Subcutaneous abdominal adipose tissue (tissue), 5 donors: ENCODE measurements around the gene CDC16.

Experiments used
- H3K27ac ChIP-seq: one replicate; pipeline ENCODE4 v1.7.0; 2013; ENCODE audit warnings: low read depth, mild to moderate bottlenecking, inconsistent platforms, low read length, moderate library complexity
- H3K27me3 ChIP-seq, 5 donors: one replicate each; pipeline ENCODE4 v1.7.0; 2013; ENCODE audit warnings: low read length in 5 of 5, inconsistent platforms in 1 of 5; ENCODE audit not compliant: control insufficient read depth in 5 of 5, insufficient read depth in 4 of 5
- H3K36me3 ChIP-seq, 5 donors: one replicate each; pipeline ENCODE4 v1.7.0; 2013; ENCODE audit warnings: low read length in 5 of 5; ENCODE audit not compliant: control insufficient read depth in 5 of 5, insufficient read depth in 5 of 5
- H3K4me1 ChIP-seq, 5 donors: one replicate each; pipeline ENCODE4 v1.7.0; 2013; ENCODE audit warnings: low read length in 5 of 5, mild to moderate bottlenecking in 3 of 5, moderate library complexity in 1 of 5; ENCODE audit not compliant: control insufficient read depth in 5 of 5, insufficient read depth in 5 of 5
- H3K4me3 ChIP-seq, 5 donors: one replicate each; pipeline ENCODE4 v1.7.0; 2013; ENCODE audit warnings: low read length in 5 of 5, low read depth in 1 of 5
- H3K9ac ChIP-seq, 5 donors: one replicate each; pipeline ENCODE4 v1.7.0; 2013; ENCODE audit warnings: low read length in 5 of 5, mild to moderate bottlenecking in 4 of 5, moderate library complexity in 3 of 5
- H3K9me3 ChIP-seq, 5 donors: one replicate each; pipeline ENCODE4 v1.7.0; 2013; ENCODE audit warnings: low read length in 5 of 5; ENCODE audit not compliant: control insufficient read depth in 5 of 5
- donor health status: healthy.
- donor health status: healthy.
- donor health status: healthy.
- donor health status: healthy.
- donor health status: healthy.

Gene CDC16

GRCh38 chr13:114203536-114203935 lies 31.2 kb upstream of the CDC16 start:
- Histone ChIP-seq H3K9me3 (peaks cover 0 to 5% (median 0%) of the 10 kb centered on the region in 5 donors), H3K36me3 (no peaks in the 10 kb centered on the region), H3K4me3 (no peak overlapping the region), H3K4me1 (peaks cover 0 to 13% (median 7%) of the 10 kb centered on the region in 5 donors), H3K27me3 (peaks cover 5 to 13% (median 9%) of the 10 kb centered on the region in 5 donors), H3K9ac (no peak overlapping the region), H3K27ac (no peak overlapping the region)

DNA sequence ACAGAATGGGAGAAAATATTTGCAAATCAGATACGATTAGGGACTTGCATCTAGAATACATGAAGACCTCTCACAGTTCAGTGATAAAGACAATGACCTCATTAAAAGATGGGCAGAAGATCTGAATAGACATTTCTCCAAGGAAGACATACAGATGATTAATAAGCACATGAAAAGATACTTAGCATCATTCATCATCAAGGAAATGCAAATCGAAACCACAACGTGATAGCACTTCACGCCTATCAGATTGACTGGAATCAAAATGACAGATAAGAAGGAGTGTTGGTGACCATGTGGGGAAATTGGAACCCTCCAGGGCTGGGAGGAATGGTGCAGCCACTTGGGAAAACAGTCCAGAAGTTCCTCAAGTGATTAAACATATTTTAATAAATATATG lies 29.8 kb upstream of the CDC16 start:
- Histone ChIP-seq H3K27me3 (peaks cover 5 to 12% (median 9%) of the 10 kb centered on the region in 5 donors), H3K4me3 (no peak overlapping the region), H3K9me3 (peaks cover 0 to 5% (median 0%) of the 10 kb centered on the region in 5 donors), H3K4me1 (peaks cover 0 to 13% (median 7%) of the 10 kb centered on the region in 5 donors), H3K9ac (no peak overlapping the region), H3K36me3 (no peaks in the 10 kb centered on the region), H3K27ac (no peak overlapping the region)

DNA sequence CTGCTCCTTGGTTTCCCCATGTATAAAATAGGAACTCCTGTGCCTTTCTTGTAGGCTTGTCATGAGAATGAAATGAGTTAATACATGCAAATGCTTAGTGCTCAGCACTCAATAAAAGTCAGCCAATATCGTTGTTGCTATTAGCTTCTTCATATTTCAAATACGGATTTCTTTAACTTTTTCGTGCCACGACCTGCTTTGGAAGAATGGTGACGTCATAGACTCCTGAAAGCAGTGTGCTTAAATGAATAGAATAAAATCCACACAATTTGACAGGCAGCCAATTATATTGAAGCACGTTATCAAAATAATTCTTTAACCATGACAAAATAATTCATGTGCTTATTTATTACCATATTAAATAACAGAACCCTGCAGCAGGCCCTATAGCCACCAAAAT lies 26.6 kb upstream of the CDC16 start:
- Histone ChIP-seq H3K9me3 (peaks cover 0 to 5% (median 0%) of the 10 kb centered on the region in 5 donors), H3K36me3 (no peaks in the 10 kb centered on the region), H3K4me3 (no peak overlapping the region), H3K27ac (no peak overlapping the region), H3K27me3 (peaks cover 0 to 11% (median 6%) of the 10 kb centered on the region in 5 donors), H3K4me1 (no peaks in the 10 kb centered on the region), H3K9ac (no peak overlapping the region)

DNA sequence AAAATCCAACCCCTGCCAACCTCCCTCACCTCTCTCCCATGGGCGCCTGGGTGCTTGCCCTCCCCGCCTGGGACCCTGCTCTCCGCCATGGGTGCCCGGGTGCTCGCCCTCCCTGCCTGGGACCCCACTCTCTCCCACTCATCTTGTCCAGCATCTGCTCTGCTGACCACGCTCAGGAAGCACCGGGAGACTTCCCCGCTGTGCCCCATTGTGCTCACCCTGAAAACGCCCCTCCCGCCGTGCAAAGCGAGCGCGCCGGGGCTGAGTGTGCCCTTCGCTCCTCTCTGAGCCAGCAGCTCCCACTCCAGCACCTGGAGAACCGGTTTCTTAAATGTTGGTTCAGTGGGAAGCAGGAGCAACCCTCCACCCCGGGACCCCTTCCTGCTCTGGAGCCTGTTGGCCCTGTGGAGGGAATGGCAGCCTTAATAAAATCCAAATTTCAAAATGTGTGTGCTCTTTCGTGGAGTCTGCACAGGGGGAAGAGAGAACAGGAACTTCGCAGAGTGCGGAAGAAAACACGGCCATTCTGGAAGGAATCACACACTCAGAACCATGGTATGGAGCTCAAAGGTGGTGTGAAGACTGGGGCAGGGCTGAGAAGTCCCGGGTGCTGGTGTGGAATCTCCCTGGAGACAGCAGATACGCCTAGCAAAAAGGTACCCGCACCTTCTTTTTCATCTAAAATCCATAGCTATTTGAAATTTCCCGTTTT lies 23.1 kb upstream of the CDC16 start:
- no peaks in the 10 kb centered on the region for H3K36me3 ChIP-seq
- no peaks in the 10 kb centered on the region for H3K4me1 ChIP-seq
- peaks cover 3 to 11% (median 6%) of the 10 kb centered on the region in 5 donors for H3K27me3 ChIP-seq
- H3K9ac ChIP-seq: no peak overlapping the region
- no peak overlapping the region for H3K4me3 ChIP-seq
- H3K9me3 ChIP-seq: peaks cover 0 to 5% (median 0%) of the 10 kb centered on the region in 5 donors
- H3K27ac ChIP-seq: no peak overlapping the region

GRCh38 chr13:114212158-114212495 lies 22.6 kb upstream of the CDC16 start:
- Histone ChIP-seq H3K4me3 (no peak overlapping the region), H3K9ac (no peak overlapping the region), H3K27ac (no peak overlapping the region), H3K27me3 (peaks cover 3 to 11% (median 6%) of the 10 kb centered on the region in 5 donors), H3K36me3 (no peaks in the 10 kb centered on the region), H3K9me3 (peaks cover 0 to 2% (median 0%) of the 10 kb centered on the region in 5 donors), H3K4me1 (no peaks in the 10 kb centered on the region)

GRCh38 chr13:114213980-114214379 lies 20.7 kb upstream of the CDC16 start:
- Histone ChIP-seq H3K4me3 (no peak overlapping the region), H3K36me3 (no peaks in the 10 kb centered on the region), H3K9ac (no peak overlapping the region), H3K27ac (no peak overlapping the region), H3K4me1 (no peaks in the 10 kb centered on the region), H3K27me3 (peaks cover 3 to 11% (median 6%) of the 10 kb centered on the region in 5 donors), H3K9me3 (no peaks in the 10 kb centered on the region)

GRCh38 chr13:114219392-114219791 lies 15.3 kb upstream of the CDC16 start:
- H3K4me1 ChIP-seq: peaks cover 0 to 5% (median 0%) of the 10 kb centered on the region in 5 donors
- H3K27me3 ChIP-seq: no peaks in the 10 kb centered on the region
- no peak overlapping the region for H3K9ac ChIP-seq
- H3K36me3 ChIP-seq: no peaks in the 10 kb centered on the region
- H3K4me3 ChIP-seq: no peak overlapping the region
- no peak overlapping the region for H3K27ac ChIP-seq
- no peaks in the 10 kb centered on the region for H3K9me3 ChIP-seq

DNA sequence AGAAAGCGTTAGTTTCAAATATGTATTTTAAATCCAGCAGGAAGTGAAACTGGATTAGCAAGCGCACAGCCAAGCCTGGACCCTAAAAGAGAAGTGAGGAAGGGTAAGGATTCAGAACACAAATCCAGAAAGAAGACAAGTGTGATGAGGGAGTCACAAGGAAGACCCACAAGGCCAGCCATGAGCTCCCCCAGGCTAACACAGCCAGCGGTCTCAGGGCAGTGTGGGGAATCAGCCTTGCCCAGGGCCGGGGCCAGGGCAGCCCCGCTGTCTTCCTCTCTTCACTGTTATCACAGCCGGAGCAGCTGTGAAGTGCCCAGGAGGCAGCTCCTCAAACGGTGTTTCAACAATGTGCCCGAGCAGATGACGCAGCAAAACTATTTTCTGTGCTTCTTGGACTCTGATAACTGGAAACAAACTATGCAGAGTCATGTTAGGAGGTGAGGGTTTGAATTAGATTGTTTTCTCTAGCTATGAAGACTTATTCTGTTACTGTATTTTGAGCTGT lies 12.2 kb upstream of the CDC16 start:
- Histone ChIP-seq H3K27ac (no peak overlapping the region), H3K36me3 (no peaks in the 10 kb centered on the region), H3K4me3 (no peak overlapping the region), H3K4me1 (peaks cover 1 to 13% (median 7%) of the 10 kb centered on the region in 5 donors), H3K9me3 (no peaks in the 10 kb centered on the region), H3K9ac (no peak overlapping the region), H3K27me3 (peaks cover 0 to under 1% (median 0%) of the 10 kb centered on the region in 5 donors)

GRCh38 chr13:114224201-114224600 lies 10.5 kb upstream of the CDC16 start:
- Histone ChIP-seq H3K9me3 (no peaks in the 10 kb centered on the region), H3K9ac (no peak overlapping the region), H3K27me3 (peaks cover under 1 to 9% (median 5%) of the 10 kb centered on the region in 5 donors), H3K36me3 (no peaks in the 10 kb centered on the region), H3K4me3 (no peak overlapping the region), H3K4me1 (peaks cover 1 to 13% (median 7%) of the 10 kb centered on the region in 5 donors), H3K27ac (no peak overlapping the region)

DNA sequence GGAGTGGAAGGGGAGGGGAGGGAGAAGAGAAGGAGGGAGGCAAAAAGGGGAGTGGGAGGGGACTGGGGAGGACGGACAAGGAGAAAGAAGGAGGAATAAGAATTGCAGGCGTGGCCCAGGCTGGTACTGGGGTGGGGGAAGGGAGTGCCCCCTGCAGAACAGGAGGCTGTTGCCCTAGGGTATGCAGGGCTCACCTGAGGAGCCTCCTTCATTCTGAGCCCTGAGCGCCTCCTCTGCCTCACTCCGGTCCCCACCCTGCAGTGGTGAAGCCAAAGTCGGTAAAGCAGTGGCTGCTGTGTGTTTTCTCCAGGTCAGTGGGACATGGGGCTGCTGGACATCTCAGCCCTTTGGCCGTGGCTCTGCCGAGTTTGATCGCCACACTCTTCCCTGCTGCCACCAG lies 9.1 kb upstream of the CDC16 start:
- no peak overlapping the region for H3K4me3 ChIP-seq
- H3K36me3 ChIP-seq: no peaks in the 10 kb centered on the region
- H3K4me1 ChIP-seq: peaks cover 1 to 13% (median 7%) of the 10 kb centered on the region in 5 donors
- no peak overlapping the region for H3K9ac ChIP-seq
- no peak overlapping the region for H3K27ac ChIP-seq
- peaks cover 5 to 18% (median 11%) of the 10 kb centered on the region in 5 donors for H3K27me3 ChIP-seq
- no peaks in the 10 kb centered on the region for H3K9me3 ChIP-seq
